H1 (cell line): Measurements from ENCODE around the gene MYO7B. TPM values are rescaled to one million over a fixed set of nuclear protein-coding genes. Genes with fewer than 3 reads are reported as not detected.

ENCODE experiments used
- EGR1 ChIP-seq: IDR thresholded peaks from 2 replicates; pipeline ENCODE4 v1.6.1; 2011; ENCODE audit warnings: low read depth, low read length, borderline replicate concordance
- EZH2 ChIP-seq: fragments of 200-600 bp; sonication (generic); IDR thresholded peaks from 2 replicates; pipeline ENCODE4 v1.7.1; 2012; ENCODE audit warnings: low read depth, mild to moderate bottlenecking, moderate library complexity, low read length, inconsistent platforms; ENCODE audit not compliant: severe bottlenecking
- KDM1A ChIP-seq: fragments of 200-600, 300-600 bp; sonication (generic); IDR thresholded peaks from 2 replicates; pipeline ENCODE4 v1.7.1; 2016; ENCODE audit warnings: mild to moderate bottlenecking, low read length, borderline replicate concordance
- RXRA ChIP-seq: IDR thresholded peaks from 2 replicates; pipeline ENCODE4 v1.6.1; 2011; ENCODE audit warnings: low read depth, mild to moderate bottlenecking, low read length, moderate library complexity; ENCODE audit not compliant: insufficient read depth
- SIRT6 ChIP-seq: IDR thresholded peaks from one replicate; pipeline ENCODE4 v1.7.1; 2012; ENCODE audit warnings: low read length, inconsistent platforms
- SIX5 ChIP-seq: IDR thresholded peaks from 2 replicates; pipeline ENCODE4 v1.6.1; 2011; ENCODE audit warnings: mild to moderate bottlenecking, low read depth, low read length
- SP1 ChIP-seq: IDR thresholded peaks from 2 replicates; pipeline ENCODE4 v1.6.1; 2011; ENCODE audit warnings: low read depth, low read length
- polyA plus RNA-seq, 7 experiments: library from polyadenylated mRNA; depleted of rRNA in 3 of 7; stranded (reverse) in 5 of 7; unstranded in 2 of 7; fragments of >200 nt in 5 of 7; fragments of 200-250 nt in 2 of 7; gene quantifications; 1 replicate in 5 of 7; 2 replicates in 1 of 7; 4 replicates in 1 of 7; pipeline versions ENCODE4 v1.2.1 to v1.2.3, GENCODE V29; 2011 to 2013; ENCODE audit warnings: missing spikeins in 2 of 7, mixed read lengths in 2 of 7
- total RNA-seq: library from RNA; stranded (reverse); fragmentation: NEBNext Ultra II Directional; extraction: Animal tissue kit (Norgen Biotek cat#: 25700); gene quantifications from 2 replicates; pipeline ENCODE4 v1.2.1, GENCODE V29; 2021
- TF ChIP-seq, protein P1 (sequence below), 3 experiments: IDR thresholded peaks; 1 replicate in 2 of 3; 2 replicates in 1 of 3; pipeline versions ENCODE4 v1.5.1 to v1.6.1; 2011; ENCODE audit warnings: low read length in 3 of 3, mild to moderate bottlenecking in 3 of 3, inconsistent platforms in 2 of 3, low read depth in 1 of 3, moderate library complexity in 1 of 3; ENCODE audit not compliant: insufficient read depth in 1 of 3; ENCODE audit errors: control extremely low read depth in 1 of 3

Gene MYO7B
- total and polyA plus RNA-seq, 2 of the 8 experiments (the other 6 are each of a cell fraction or from before 2014, with no cell fraction given) = not detected

DNA sequence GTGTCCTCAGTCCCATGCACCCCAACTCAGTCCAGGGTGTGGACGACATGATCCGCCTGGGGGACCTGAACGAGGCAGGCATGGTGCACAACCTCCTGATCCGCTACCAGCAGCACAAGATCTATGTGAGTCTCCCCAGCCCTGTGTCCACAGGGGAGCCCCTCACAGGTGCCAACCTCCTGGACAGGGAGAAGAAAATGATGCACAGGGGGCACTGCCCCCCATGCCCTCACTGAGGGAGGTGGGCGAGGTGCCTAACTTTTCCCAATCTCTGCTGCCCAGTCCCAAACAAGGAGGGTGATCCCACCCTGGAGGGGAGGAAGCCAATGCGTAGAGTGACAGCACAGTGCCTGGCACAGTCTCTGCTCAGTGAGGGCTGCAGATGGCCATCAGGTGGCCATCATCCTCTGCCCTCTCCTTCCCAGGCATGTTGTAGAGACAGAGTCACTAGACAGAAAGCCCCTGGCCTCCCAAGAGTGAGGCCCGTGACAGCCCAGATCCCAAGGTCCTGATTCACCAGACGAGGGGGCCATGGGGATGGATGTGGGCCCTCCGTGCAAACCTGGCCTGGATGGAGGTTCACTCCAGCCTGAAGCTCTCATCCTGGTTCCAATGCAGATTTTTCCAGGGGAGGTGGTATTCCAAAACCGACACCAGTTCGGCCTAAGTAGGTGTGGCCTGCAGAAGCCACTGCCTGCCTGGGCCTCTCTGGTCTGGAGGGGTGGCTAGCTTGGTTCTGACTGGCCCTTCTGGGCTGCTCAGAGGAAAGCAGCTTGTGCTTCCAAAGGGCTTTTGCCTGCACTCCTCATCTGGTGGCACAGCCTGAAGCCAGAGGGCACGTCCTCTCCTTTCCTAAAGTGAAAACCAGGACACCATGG, 30.0 kb downstream of the MYO7B start (continued):
- TF ChIP-seq, protein P1, sequence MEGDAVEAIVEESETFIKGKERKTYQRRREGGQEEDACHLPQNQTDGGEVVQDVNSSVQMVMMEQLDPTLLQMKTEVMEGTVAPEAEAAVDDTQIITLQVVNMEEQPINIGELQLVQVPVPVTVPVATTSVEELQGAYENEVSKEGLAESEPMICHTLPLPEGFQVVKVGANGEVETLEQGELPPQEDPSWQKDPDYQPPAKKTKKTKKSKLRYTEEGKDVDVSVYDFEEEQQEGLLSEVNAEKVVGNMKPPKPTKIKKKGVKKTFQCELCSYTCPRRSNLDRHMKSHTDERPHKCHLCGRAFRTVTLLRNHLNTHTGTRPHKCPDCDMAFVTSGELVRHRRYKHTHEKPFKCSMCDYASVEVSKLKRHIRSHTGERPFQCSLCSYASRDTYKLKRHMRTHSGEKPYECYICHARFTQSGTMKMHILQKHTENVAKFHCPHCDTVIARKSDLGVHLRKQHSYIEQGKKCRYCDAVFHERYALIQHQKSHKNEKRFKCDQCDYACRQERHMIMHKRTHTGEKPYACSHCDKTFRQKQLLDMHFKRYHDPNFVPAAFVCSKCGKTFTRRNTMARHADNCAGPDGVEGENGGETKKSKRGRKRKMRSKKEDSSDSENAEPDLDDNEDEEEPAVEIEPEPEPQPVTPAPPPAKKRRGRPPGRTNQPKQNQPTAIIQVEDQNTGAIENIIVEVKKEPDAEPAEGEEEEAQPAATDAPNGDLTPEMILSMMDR (IDR thresholded peaks at IDR 0.05; ENCODE audit: control extremely low read depth in 1 of 3, insufficient read depth in 1 of 3, low read depth in 1 of 3, low read length in 3 of 3) = no peak
- TF ChIP-seq SIX5 = no peak
- no peak for TF ChIP-seq RXRA
- no peak for TF ChIP-seq EGR1
- TF ChIP-seq SP1 = no peak
- TF ChIP-seq SIRT6 = no peak
- no peak for TF ChIP-seq KDM1A
- no peak for TF ChIP-seq EZH2
